WTC11 (cell line): ENCODE results near the gene C1GALT1C1. TPM values are rescaled to one million over a fixed set of nuclear protein-coding genes. Genes with fewer than 3 reads are reported as not detected.

Experiments used
- ATAC-seq: fragments of 200-7000 bp; cut with Tn5 transposase; 2 replicates; pipeline ENCODE4 v1.10.0; 2021; ENCODE audit warnings: mild to moderate bottlenecking, moderate library complexity
- CTCF ChIA-PET: fragments of 300-600 bp; sonication (Branson Sonifier 250); formaldehyde crosslinking; loops from one replicate; lab custom pipeline; 2021; ENCODE audit warnings: antibody characterized with exemption; lab: Charles Lee
- POLR2A ChIA-PET: fragments of 350-600 bp; sonication (Branson Sonifier 250); formaldehyde crosslinking; loops from one replicate; lab custom pipeline; 2021; ENCODE audit warnings: antibody characterized with exemption; lab: Charles Lee
- DNase-seq: peaks from one replicate; pipeline ENCODE4 v3.0.0; 2021; ENCODE audit warnings: low spot score
- H3K27ac Mint-ChIP-seq: 2 replicates; pipeline ENCODE4 v1.8.0; 2021; ENCODE audit warnings: mixed read lengths
- H3K27me3 Mint-ChIP-seq: 2 replicates; pipeline ENCODE4 v1.8.0; 2021; ENCODE audit warnings: low read depth, mild to moderate bottlenecking, moderate library complexity, mixed read lengths
- H3K36me3 Mint-ChIP-seq: 2 replicates; pipeline ENCODE4 v1.8.0; 2021; ENCODE audit warnings: mixed read lengths
- H3K4me1 Mint-ChIP-seq: 2 replicates; pipeline ENCODE4 v1.8.0; 2022; ENCODE audit warnings: mixed read lengths
- H3K4me3 Mint-ChIP-seq: 2 replicates; pipeline ENCODE4 v1.8.0; 2021; ENCODE audit warnings: mild to moderate bottlenecking, moderate library complexity, mixed read lengths
- H3K9me3 Mint-ChIP-seq: 2 replicates; pipeline ENCODE4 v1.8.0; 2021; ENCODE audit warnings: mixed read lengths
- CTCF ChIP-seq: fragments of 200-600 bp; IDR thresholded peaks from 2 replicates; pipeline ENCODE4 v1.8.0; 2022; ENCODE audit warnings: antibody characterized with exemption
- GTF2I ChIP-seq: fragments of 250-450 bp; sonication (Bioruptor Pico); conservative IDR thresholded peaks from 2 replicates; pipeline ENCODE4 v1.4.0; 2021; ENCODE audit warnings: mild to moderate bottlenecking
- NR2C2 ChIP-seq: sonication (generic); formaldehyde crosslinking; IDR thresholded peaks from 2 replicates; pipeline ENCODE4 v1.8.0; 2022; ENCODE audit warnings: mild to moderate bottlenecking, missing genetic modification reagents
- PRDM15 ChIP-seq: sonication (generic); formaldehyde crosslinking; IDR thresholded peaks from 2 replicates; pipeline ENCODE4 v1.8.0; 2022; ENCODE audit warnings: missing genetic modification reagents
- USF2 ChIP-seq: sonication (generic); formaldehyde crosslinking; IDR thresholded peaks from 2 replicates; pipeline ENCODE4 v1.8.1; 2023; ENCODE audit warnings: mild to moderate bottlenecking, missing genetic modification reagents, moderate library complexity
- ZBTB21 ChIP-seq: sonication (generic); formaldehyde crosslinking; IDR thresholded peaks from 2 replicates; pipeline ENCODE4 v1.8.1; 2023; ENCODE audit warnings: mild to moderate bottlenecking, missing genetic modification reagents, borderline replicate concordance
- ZBTB43 ChIP-seq: sonication (generic); formaldehyde crosslinking; IDR thresholded peaks from 2 replicates; pipeline ENCODE4 v1.8.1; 2023; ENCODE audit warnings: mild to moderate bottlenecking, missing genetic modification reagents
- ZNF263 ChIP-seq: sonication (generic); formaldehyde crosslinking; IDR thresholded peaks from 2 replicates; pipeline ENCODE4 v1.8.1; 2022; ENCODE audit warnings: low read depth, mild to moderate bottlenecking, moderate library complexity, missing genetic modification reagents
- ZNF281 ChIP-seq: sonication (generic); formaldehyde crosslinking; IDR thresholded peaks from 2 replicates; pipeline ENCODE4 v1.8.0; 2023; ENCODE audit warnings: mild to moderate bottlenecking, missing genetic modification reagents
- ZNF317 ChIP-seq: sonication (generic); formaldehyde crosslinking; IDR thresholded peaks from 2 replicates; pipeline ENCODE4 v1.8.1; 2023; ENCODE audit warnings: low read depth, mild to moderate bottlenecking, moderate library complexity, missing genetic modification reagents, borderline replicate concordance
- ZNF532 ChIP-seq: fragments of 250-450 bp; sonication (Bioruptor Pico); IDR thresholded peaks from 2 replicates; pipeline ENCODE4 v1.9.0; 2021; ENCODE audit warnings: mild to moderate bottlenecking, borderline replicate concordance
- total RNA-seq: library from RNA; stranded (reverse); gene quantifications from 3 replicates; pipeline ENCODE4 v1.2.3, GENCODE V29; 2021

Gene C1GALT1C1
- total RNA-seq, 1 experiment from 2014 or later = 12.9 TPM

GRCh38 chrX:120677004-120677652 lies 47.3 kb upstream of the C1GALT1C1 start (continued):
- TF ChIP-seq PRDM15 (CRISPR knock-in tag) (no peak), ZNF317 (CRISPR knock-in tag) (no peak)

GRCh38 chrX:120672841-120673530 lies 43.1 kb upstream of the C1GALT1C1 start:
- H3K36me3 Mint-ChIP-seq = peaks cover 4% of the 10 kb centered on the region; the same call in 1 of the 2 replicates
- DNase-seq (no peak), ATAC-seq (no peak)
- H3K4me1 Mint-ChIP-seq = no peaks in the 10 kb centered on the region
- CTCF ChIA-PET = no interaction called here
- H3K4me3 Mint-ChIP-seq = no peak overlapping the region
- no peak for TF ChIP-seq CTCF
- TF ChIP-seq ZBTB21 (CRISPR knock-in tag) = no peak
- H3K27me3 Mint-ChIP-seq = no peaks in the 10 kb centered on the region; the same call in none of the 2 replicates
- POLR2A ChIA-PET = no interaction called here
- H3K9me3 Mint-ChIP-seq = peaks cover 8% of the 10 kb centered on the region
- no peak overlapping the region for H3K27ac Mint-ChIP-seq

- H3K9me3 Mint-ChIP-seq = peaks cover 8% of the 10 kb centered on the region
- CTCF ChIA-PET = no interaction called here
- POLR2A ChIA-PET = no interaction called here
- H3K27me3 Mint-ChIP-seq = no peaks in the 10 kb centered on the region; the same call in none of the 2 replicates
- no peaks in the 10 kb centered on the region for H3K4me1 Mint-ChIP-seq
- no peak overlapping the region for H3K27ac Mint-ChIP-seq
- TF ChIP-seq NR2C2 (CRISPR knock-in tag) = no peak
- TF ChIP-seq ZNF281 (CRISPR knock-in tag) = no peak
- TF ChIP-seq GTF2I (CRISPR knock-in tag) = no peak
- TF ChIP-seq USF2 (CRISPR knock-in tag) = no peak
- DNase-seq (no peak), ATAC-seq (no peak)
- H3K36me3 Mint-ChIP-seq = peaks cover 4% of the 10 kb centered on the region; the same call in 1 of the 2 replicates
- H3K4me3 Mint-ChIP-seq = no peak overlapping the region
These were observed 42.5 kb upstream of the C1GALT1C1 start for GRCh38 chrX:120672389-120672788.

GRCh38 chrX:120671963-120672362 lies 42.1 kb upstream of the C1GALT1C1 start:
- no peak overlapping the region for H3K27ac Mint-ChIP-seq
- peaks cover 4% of the 10 kb centered on the region; the same call in 1 of the 2 replicates for H3K36me3 Mint-ChIP-seq
- ATAC-seq = no peak
- H3K4me1 Mint-ChIP-seq = no peaks in the 10 kb centered on the region
- ChIA-PET POLR2A (no interaction called here), CTCF (no interaction called here)
- H3K27me3 Mint-ChIP-seq = no peaks in the 10 kb centered on the region; the same call in none of the 2 replicates
- H3K4me3 Mint-ChIP-seq = no peak overlapping the region
- TF ChIP-seq ZNF263 (CRISPR knock-in tag) = no peak
- no peak for TF ChIP-seq ZNF532 (CRISPR knock-in tag)
- TF ChIP-seq ZBTB43 (CRISPR knock-in tag) = no peak
- no peak for DNase-seq
- H3K9me3 Mint-ChIP-seq = peaks cover 7% of the 10 kb centered on the region
